ENCODE data around the gene PHF21A.

- no peak for TF ChIP-seq FOXM1 (IDR thresholded peaks at IDR 0.05; ENCODE audit: borderline replicate concordance)
- TF ChIP-seq SP1 (IDR thresholded peaks at IDR 0.05) = no peak
- TF ChIP-seq LEF1 (IDR thresholded peaks at IDR 0.05; ENCODE audit: borderline replicate concordance) = no peak
- TF ChIP-seq HDGF (IDR thresholded peaks at IDR 0.05; ENCODE audit: borderline replicate concordance) = no peak
- no peak for TF ChIP-seq ARNT (IDR thresholded peaks at IDR 0.05)
Observed at GRCh38 chr11:46149342-46149741, 28.1 kb upstream of the PHF21A start.
